Stimulated activated memory B cell treated with anti-CD40 and anti-IgM and Interleukin-4, amounts not matched to agents 10 μg/mL and 1 μg/mL and 100 μg/mL, for 72 hours (primary cell): ENCODE data around the gene BLNK.
"Not testable (repeated sequence)": the region's sequence is repeated elsewhere in the genome, so short reads cannot be mapped to it uniquely, and the experiment has no call there.

Experiments used
- ATAC-seq: fragments of 150-1000 bp; cut with Tn5 transposase; 2 replicates; pipeline ENCODE4 v1.10.0; 2021
- H3K27ac Mint-ChIP-seq: one replicate; pipeline ENCODE4 v1.8.0; 2022; ENCODE audit warnings: mild to moderate bottlenecking, mixed read lengths
- H3K27me3 Mint-ChIP-seq: one replicate; pipeline ENCODE4 v1.8.0; 2022; ENCODE audit warnings: mixed read lengths
- H3K36me3 Mint-ChIP-seq: one replicate; pipeline ENCODE4 v1.8.0; 2022; ENCODE audit warnings: mixed read lengths
- H3K4me1 Mint-ChIP-seq: one replicate; pipeline ENCODE4 v1.8.0; 2022; ENCODE audit warnings: mixed read lengths
- H3K4me3 Mint-ChIP-seq: one replicate; pipeline ENCODE4 v1.8.0; 2022; ENCODE audit warnings: mild to moderate bottlenecking, moderate library complexity, mixed read lengths
- H3K9me3 Mint-ChIP-seq: one replicate; pipeline ENCODE4 v1.8.0; 2022; ENCODE audit warnings: mixed read lengths

BLNK gene

GRCh38 chr10:96271016-96271815 lies at the start of gene BLNK:
TSS of gene BLNK (minus strand) at chr10:96271569. CDS start at chr10:96271398, 171 bp downstream.
- peak; percentile 84 for ATAC-seq
- Mint-ChIP-seq H3K4me3 (peak within 1 kb of the TSS; percentile 95), H3K9me3 (no peaks in the 10 kb centered on the region)

GRCh38 chr10:96319754-96320474 lies 48.5 kb upstream of the BLNK start:
- H3K36me3 Mint-ChIP-seq, result no peaks in the 10 kb centered on the region
- H3K27ac Mint-ChIP-seq, result no peak overlapping the region
- ATAC-seq, result no peak
- H3K4me3 Mint-ChIP-seq, result no peak overlapping the region
- no peaks in the 10 kb centered on the region for H3K9me3 Mint-ChIP-seq
- H3K4me1 Mint-ChIP-seq, result no peaks in the 10 kb centered on the region
- H3K27me3 Mint-ChIP-seq, result peaks cover 22% of the 10 kb centered on the region

More at GRCh38 chr10:96271016-96271815, at the start of gene BLNK:
- Mint-ChIP-seq H3K36me3 (peaks cover 34% of the 10 kb centered on the region), H3K4me1 (peaks cover 69% of the 10 kb centered on the region), H3K27me3 (no peaks in the 10 kb centered on the region), H3K27ac (peak within 1 kb of the TSS; percentile 90)

- ATAC-seq, result no peak
- Mint-ChIP-seq H3K4me1 (no peaks in the 10 kb centered on the region), H3K4me3 (no peak overlapping the region), H3K27ac (no peak overlapping the region), H3K36me3 (no peaks in the 10 kb centered on the region), H3K27me3 (peaks cover 36% of the 10 kb centered on the region), H3K9me3 (no peaks in the 10 kb centered on the region)
These were observed 45.9 kb upstream of the BLNK start for GRCh38 chr10:96317067-96317833.

- Mint-ChIP-seq H3K4me1 (no peaks in the 10 kb centered on the region), H3K36me3 (no peaks in the 10 kb centered on the region), H3K27me3 (peaks cover 36% of the 10 kb centered on the region), H3K9me3 (no peaks in the 10 kb centered on the region), H3K27ac (no peak overlapping the region), H3K4me3 (no peak overlapping the region)
- ATAC-seq, result no peak
These were observed 42.0 kb upstream of the BLNK start for GRCh38 chr10:96313344-96313743.

- peaks cover 9% of the 10 kb centered on the region for H3K4me1 Mint-ChIP-seq
- H3K9me3 Mint-ChIP-seq, result no peaks in the 10 kb centered on the region
- H3K27ac Mint-ChIP-seq, result no peak overlapping the region
- no peak overlapping the region for H3K4me3 Mint-ChIP-seq
- H3K27me3 Mint-ChIP-seq, result peaks cover 36% of the 10 kb centered on the region
- ATAC-seq, result no peak
- no peaks in the 10 kb centered on the region for H3K36me3 Mint-ChIP-seq
These were observed 39.9 kb upstream of the BLNK start for GRCh38 chr10:96311180-96311715.

- no peaks in the 10 kb centered on the region for H3K36me3 Mint-ChIP-seq
- no peaks in the 10 kb centered on the region for H3K9me3 Mint-ChIP-seq
- peaks cover 10% of the 10 kb centered on the region for H3K4me1 Mint-ChIP-seq
- no peak overlapping the region for H3K4me3 Mint-ChIP-seq
- H3K27me3 Mint-ChIP-seq, result peaks cover 29% of the 10 kb centered on the region
- H3K27ac Mint-ChIP-seq, result no peak overlapping the region
- no peak for ATAC-seq
These were observed 38.9 kb upstream of the BLNK start for GRCh38 chr10:96310321-96310669.

GRCh38 chr10:96309628-96310320 lies 38.4 kb upstream of the BLNK start:
- no peak for ATAC-seq
- H3K4me3 Mint-ChIP-seq, result no peak overlapping the region
- no peaks in the 10 kb centered on the region for H3K36me3 Mint-ChIP-seq
- H3K9me3 Mint-ChIP-seq, result no peaks in the 10 kb centered on the region
- H3K4me1 Mint-ChIP-seq, result peaks cover 10% of the 10 kb centered on the region
- H3K27ac Mint-ChIP-seq, result no peak overlapping the region
- peaks cover 26% of the 10 kb centered on the region for H3K27me3 Mint-ChIP-seq

GRCh38 chr10:96308854-96309253 lies 37.5 kb upstream of the BLNK start:
- not testable (repeated sequence) for H3K4me3 Mint-ChIP-seq, H3K36me3 Mint-ChIP-seq, H3K27ac Mint-ChIP-seq, ATAC-seq, H3K9me3 Mint-ChIP-seq
- H3K4me1 Mint-ChIP-seq, result peaks cover 14% of the 10 kb centered on the region
- H3K27me3 Mint-ChIP-seq, result peaks cover 31% of the 10 kb centered on the region

GRCh38 chr10:96306516-96306915 lies 35.1 kb upstream of the BLNK start:
- no peak overlapping the region for H3K4me3 Mint-ChIP-seq
- H3K9me3 Mint-ChIP-seq, result no peaks in the 10 kb centered on the region
- no peak overlapping the region for H3K27ac Mint-ChIP-seq
- H3K4me1 Mint-ChIP-seq, result peaks cover 14% of the 10 kb centered on the region
- peaks cover 35% of the 10 kb centered on the region for H3K27me3 Mint-ChIP-seq
- H3K36me3 Mint-ChIP-seq, result no peaks in the 10 kb centered on the region
- peak; percentile 69 for ATAC-seq

GRCh38 chr10:96305019-96305418 lies 33.6 kb upstream of the BLNK start:
- no peak for ATAC-seq
- Mint-ChIP-seq H3K27ac (no peak overlapping the region), H3K27me3 (peaks cover 50% of the 10 kb centered on the region), H3K4me3 (no peak overlapping the region), H3K4me1 (peaks cover 15% of the 10 kb centered on the region), H3K36me3 (no peaks in the 10 kb centered on the region), H3K9me3 (no peaks in the 10 kb centered on the region)

GRCh38 chr10:96304230-96304629 lies 32.9 kb upstream of the BLNK start, which contains the start of gene DNTT:
TSS of gene DNTT (plus strand) at chr10:96304434. CDS start at chr10:96304498, 64 bp downstream.
- no peaks in the 10 kb centered on the region for H3K36me3 Mint-ChIP-seq
- no peak within 1 kb of the TSS for H3K4me3 Mint-ChIP-seq
- H3K4me1 Mint-ChIP-seq, result peaks cover 22% of the 10 kb centered on the region
- ATAC-seq, result no peak
- no peaks in the 10 kb centered on the region for H3K9me3 Mint-ChIP-seq
- peaks cover 58% of the 10 kb centered on the region for H3K27me3 Mint-ChIP-seq
- no peak within 1 kb of the TSS for H3K27ac Mint-ChIP-seq

- ATAC-seq, result peak; percentile 41
- H3K4me1 Mint-ChIP-seq, result peaks cover 17% of the 10 kb centered on the region
- H3K27ac Mint-ChIP-seq, result no peak overlapping the region
- peaks cover 55% of the 10 kb centered on the region for H3K27me3 Mint-ChIP-seq
- no peak overlapping the region for H3K4me3 Mint-ChIP-seq
- no peaks in the 10 kb centered on the region for H3K9me3 Mint-ChIP-seq
- H3K36me3 Mint-ChIP-seq, result no peaks in the 10 kb centered on the region
These were observed 30.2 kb upstream of the BLNK start for GRCh38 chr10:96301616-96302015.

- peaks cover 42% of the 10 kb centered on the region for H3K27me3 Mint-ChIP-seq
- no peaks in the 10 kb centered on the region for H3K36me3 Mint-ChIP-seq
- no peaks in the 10 kb centered on the region for H3K9me3 Mint-ChIP-seq
- ATAC-seq, result no peak
- peaks cover 9% of the 10 kb centered on the region for H3K4me1 Mint-ChIP-seq
- H3K4me3 Mint-ChIP-seq, result peak overlapping the region; percentile 34
- peak overlapping the region; percentile 67 for H3K27ac Mint-ChIP-seq
These were observed 28.0 kb upstream of the BLNK start for GRCh38 chr10:96299383-96299782.

- peaks cover 32% of the 10 kb centered on the region for H3K27me3 Mint-ChIP-seq
- H3K4me3 Mint-ChIP-seq, result no peak overlapping the region
- no peak for ATAC-seq
- H3K27ac Mint-ChIP-seq, result no peak overlapping the region
- no peaks in the 10 kb centered on the region for H3K36me3 Mint-ChIP-seq
- no peaks in the 10 kb centered on the region for H3K9me3 Mint-ChIP-seq
- peaks cover 11% of the 10 kb centered on the region for H3K4me1 Mint-ChIP-seq
These were observed 27.0 kb upstream of the BLNK start for GRCh38 chr10:96298362-96298761.
